Ishikawa (cell line): ENCODE measurements around the gene BMP7.

Experiments used
- CEBPB ChIP-seq: IDR thresholded peaks from 2 replicates; pipeline ENCODE4 v1.6.1; 2012
- CREB1 ChIP-seq: IDR thresholded peaks from 2 replicates; pipeline ENCODE4 v1.6.1; 2012; ENCODE audit warnings: low read depth
- EGR1 ChIP-seq: IDR thresholded peaks from 2 replicates; pipeline ENCODE4 v1.6.1; 2012
- EP300 ChIP-seq: IDR thresholded peaks from 2 replicates; pipeline ENCODE4 v1.6.1; 2012; ENCODE audit warnings: borderline replicate concordance
- FOXM1 ChIP-seq: IDR thresholded peaks from 2 replicates; pipeline ENCODE4 v1.6.1; 2012; ENCODE audit warnings: low read depth, borderline replicate concordance
- MAX ChIP-seq: IDR thresholded peaks from 2 replicates; pipeline ENCODE4 v1.6.1; 2012
- NFIC ChIP-seq: IDR thresholded peaks from 2 replicates; pipeline ENCODE4 v1.6.1; 2012
- TAF1 ChIP-seq: IDR thresholded peaks from 2 replicates; pipeline ENCODE4 v1.6.1; 2012; ENCODE audit warnings: low read depth, mild to moderate bottlenecking
- TEAD4 ChIP-seq: IDR thresholded peaks from 2 replicates; pipeline ENCODE4 v1.6.1; 2012
- YY1 ChIP-seq: IDR thresholded peaks from 2 replicates; pipeline ENCODE4 v1.6.1; 2012; ENCODE audit warnings: low read depth

- TF ChIP-seq EGR1, result no peak
- TF ChIP-seq EP300, result no peak
- TF ChIP-seq YY1, result no peak
- TF ChIP-seq CREB1, result no peak
- no peak for TF ChIP-seq CEBPB
- TF ChIP-seq NFIC, result no peak
- no peak for TF ChIP-seq TAF1
- no peak for TF ChIP-seq MAX
- no peak for TF ChIP-seq FOXM1
- TF ChIP-seq TEAD4, result no peak
These were observed 52.0 kb downstream of the BMP7 start for GRCh38 chr20:57214427-57214826.
